AG04450 (cell line): ENCODE results near the gene CCDC86. TPM values are rescaled to one million over a fixed set of nuclear protein-coding genes. Genes with fewer than 3 reads are reported as not detected.

Source experiments
- CTCF ChIA-PET: fragments of 300-600, 350-600 bp; formaldehyde crosslinking; extraction: SDS; loops from one replicate; lab custom pipeline; 2022; ENCODE audit warnings: antibody characterized with exemption, inconsistent platforms; lab: Charles Lee
- POLR2A ChIA-PET: fragments of 350-600 bp; formaldehyde crosslinking; extraction: SDS; loops from one replicate; lab custom pipeline; 2021; ENCODE audit warnings: antibody characterized with exemption, inconsistent platforms; lab: Yijun Ruan, JAX
- DNase-seq: peaks from one replicate; pipeline ENCODE4 v3.0.0-alpha.2; 2011; ENCODE audit warnings: low read depth, low spot score
- H3K27ac ChIP-seq: one replicate; pipeline ENCODE4 v1.5.1; 2012; ENCODE audit warnings: low read depth, low read length, control low read depth
- H3K27me3 ChIP-seq: one replicate; pipeline ENCODE4 v1.6.0; 2012; ENCODE audit warnings: low read length; ENCODE audit not compliant: control insufficient read depth, insufficient read depth
- H3K4me3 ChIP-seq: 2 replicates; pipeline ENCODE4 v1.5.1; 2011; ENCODE audit warnings: mild to moderate bottlenecking, low read depth, low read length, control low read depth
- H3K9me3 ChIP-seq: 2 replicates; pipeline ENCODE4 v1.5.1; 2012; ENCODE audit warnings: low read length; ENCODE audit not compliant: control insufficient read depth, insufficient read depth
- CTCF ChIP-seq: IDR thresholded peaks from 2 replicates; pipeline ENCODE4 v1.5.1; 2011; ENCODE audit warnings: low read depth, low read length, control low read depth, inconsistent platforms
- polyA plus RNA-seq: library from polyadenylated mRNA; depleted of rRNA; stranded (reverse); fragments of >200 nt; gene quantifications from 2 replicates; pipeline ENCODE4 v1.2.3, GENCODE V29; 2011

Gene CCDC86
- polyA plus RNA-seq, 1 experiment = 15.2 TPM

GRCh38 chr11:60854847-60855725 is 13.2 kb downstream of the CCDC86 start:
- peaks cover 5% of the 10 kb centered on the region for H3K27me3 ChIP-seq
- no peak for DNase-seq
- no peak for TF ChIP-seq CTCF
- CTCF ChIA-PET = interaction anchor here (0.9 to 2.1 kb wide), 4 partner anchors 13 to 44 kb away, joined by 5 to 14 read pairs (median 9); no protein-coding TSS in a partner anchor
- H3K9me3 ChIP-seq = peaks cover 3% of the 10 kb centered on the region; the same call in 1 of the 2 replicates
- H3K4me3 ChIP-seq = no peak overlapping the region
- H3K27ac ChIP-seq = no peak overlapping the region
- POLR2A ChIA-PET = interaction anchor here (0.6 to 0.8 kb wide), 2 partner anchors 13 to 24 kb away, joined by 3 read pairs; no protein-coding TSS in a partner anchor

- no peak for TF ChIP-seq CTCF
- H3K27ac ChIP-seq = no peak within 1 kb of the TSS
- no peak for DNase-seq
- no peak within 1 kb of the TSS for H3K4me3 ChIP-seq
- ChIA-PET CTCF (interaction anchor here (0.9 to 2.1 kb wide), 5 partner anchors 12 to 43 kb away, joined by 3 to 14 read pairs (median 8); no protein-coding TSS in a partner anchor), POLR2A (interaction anchor here (0.6 kb wide), 1 partner anchor 12 kb away, joined by 3 read pairs; no protein-coding TSS in a partner anchor)
- H3K9me3 ChIP-seq = peaks cover 3% of the 10 kb centered on the region; the same call in 1 of the 2 replicates
- peaks cover 5% of the 10 kb centered on the region for H3K27me3 ChIP-seq
Observed at GRCh38 chr11:60855726-60856633, 14.1 kb downstream of the CCDC86 start, which contains the start of gene PTGDR2. PTGDR2 (minus strand) TSS chr11:60855950; CDS start chr11:60853722, 2,228 bp downstream.

GRCh38 chr11:60857378-60858232 is 15.7 kb downstream of the CCDC86 start:
- CTCF ChIA-PET = no interaction called here
- POLR2A ChIA-PET = no interaction called here
- DNase-seq = no peak
- Histone ChIP-seq H3K27me3 (peaks cover 5% of the 10 kb centered on the region), H3K4me3 (no peak overlapping the region), H3K27ac (peak overlapping the region; percentile 31), H3K9me3 (peaks cover 3% of the 10 kb centered on the region; the same call in 1 of the 2 replicates)
- TF ChIP-seq CTCF = no peak

GRCh38 chr11:60858236-60858635 is 16.3 kb downstream of the CCDC86 start:
- no peaks in the 10 kb centered on the region; the same call in 1 of the 2 replicates for H3K9me3 ChIP-seq
- H3K27ac ChIP-seq = peak overlapping the region; percentile 31
- ChIA-PET CTCF (no interaction called here), POLR2A (no interaction called here)
- no peak overlapping the region for H3K4me3 ChIP-seq
- H3K27me3 ChIP-seq = peaks cover 5% of the 10 kb centered on the region
- no peak for TF ChIP-seq CTCF
- no peak for DNase-seq
